DMS114 treated with DMSO at 0.1 percent for 48 hours (cell line): ENCODE data around the gene ARHGAP6.

Experiments used
- DNase-seq: peaks from one replicate; lab custom pipeline; 2025; ENCODE audit not compliant: unreplicated experiment; lab: John Stamatoyannopoulos, UW

ARHGAP6 gene

GRCh38 chrX:11665168-11666111, at the start of gene ARHGAP6:
Gene ARHGAP6 (minus strand): TSS chrX:11665920. CDS start chrX:11664828, 1,092 bp downstream.
- DNase-seq, result no peak

GRCh38 chrX:11704725-11705495, 39.2 kb upstream of the ARHGAP6 start:
- no peak for DNase-seq

- no peak for DNase-seq
Measured at GRCh38 chrX:11703855-11704254, 38.1 kb upstream of the ARHGAP6 start.

- no peak for DNase-seq
Measured at GRCh38 chrX:11702965-11703631, 37.4 kb upstream of the ARHGAP6 start.

- DNase-seq, result no peak
Measured at GRCh38 chrX:11702420-11702819, 36.7 kb upstream of the ARHGAP6 start.

- no peak for DNase-seq
Measured at GRCh38 chrX:11698702-11699101, 33.0 kb upstream of the ARHGAP6 start.

- DNase-seq, result no peak
Measured at GRCh38 chrX:11688201-11688600, 22.5 kb upstream of the ARHGAP6 start.

GRCh38 chrX:11687157-11687556, 21.4 kb upstream of the ARHGAP6 start:
- no peak for DNase-seq

- DNase-seq, result no peak
Measured at GRCh38 chrX:11683057-11683456, 17.3 kb upstream of the ARHGAP6 start.

GRCh38 chrX:11678158-11678557, 12.4 kb upstream of the ARHGAP6 start:
- DNase-seq, result no peak

- no peak for DNase-seq
Measured at GRCh38 chrX:11672213-11672612, 6.5 kb upstream of the ARHGAP6 start.

GRCh38 chrX:11670316-11670715, 4.6 kb upstream of the ARHGAP6 start:
- DNase-seq, result no peak

GRCh38 chrX:11666952-11667685, 1.4 kb upstream of the ARHGAP6 start:
- DNase-seq, result no peak

- DNase-seq, result no peak
Measured at GRCh38 chrX:11666164-11666563, 444 bp upstream of the ARHGAP6 start.

GRCh38 chrX:11664211-11665167, 1.2 kb downstream of the ARHGAP6 start:
- DNase-seq, result no peak

GRCh38 chrX:11663875-11664210, 1.9 kb downstream of the ARHGAP6 start:
- no peak for DNase-seq

GRCh38 chrX:11655282-11656015, 10.3 kb downstream of the ARHGAP6 start:
- no peak for DNase-seq

- no peak for DNase-seq
Measured at GRCh38 chrX:11648705-11649519, 16.8 kb downstream of the ARHGAP6 start.
